ENCODE measurements around the gene MPV17L2. TPM values are rescaled to one million over a fixed set of nuclear protein-coding genes. Genes with fewer than 3 reads are reported as not detected.

Gene MPV17L2
- total and polyA plus RNA-seq, 5 experiments from 2014 or later, result 5.1 to 12.2 (median 7.0) TPM

DNA sequence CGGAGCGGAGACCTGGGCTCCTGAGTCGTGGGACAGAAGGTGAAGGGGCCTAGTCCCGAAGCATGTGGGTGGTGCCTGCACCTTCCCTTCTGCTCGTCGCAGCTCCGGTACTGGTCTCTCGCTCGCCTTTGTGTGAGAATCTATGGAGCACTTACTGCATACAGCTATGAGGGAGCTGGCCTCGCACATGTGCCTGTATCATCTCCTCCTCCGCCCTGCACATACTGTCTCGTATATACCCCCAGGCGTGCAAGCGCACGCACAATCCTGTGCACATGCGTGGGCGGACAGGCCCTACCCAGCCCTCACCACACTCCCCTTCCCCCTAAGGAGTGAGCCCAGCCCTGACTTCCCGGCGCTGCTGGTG is 31.4 kb upstream of the MPV17L2 start:
- no peak for DNase-seq
- Mint-ChIP-seq H3K9me3 (no peaks in the 10 kb centered on the region), H3K27me3 (no peaks in the 10 kb centered on the region), H3K4me3 (peak overlapping the region in 5 of 10 donors; percentile 14 to 70 (median 36)), H3K36me3 (peaks cover 0 to 27% (median 3%) of the 10 kb centered on the region in 3 donors), H3K4me1 (peaks cover 2 to 13% (median 8%) of the 10 kb centered on the region in 4 donors), H3K27ac (peak overlapping the region in 4 of 10 donors; percentile 29 to 81 (median 58))
- POLR2A ChIA-PET, result interaction anchor here (1.2 to 3.2 kb wide), 4 partner anchors 9 to 119 kb away, joined by 3 to 13 read pairs (median 4); partner anchors contain the start of gene PIK3R2
- peak in 1 of 2 donors; percentile 31 for ATAC-seq

DNA sequence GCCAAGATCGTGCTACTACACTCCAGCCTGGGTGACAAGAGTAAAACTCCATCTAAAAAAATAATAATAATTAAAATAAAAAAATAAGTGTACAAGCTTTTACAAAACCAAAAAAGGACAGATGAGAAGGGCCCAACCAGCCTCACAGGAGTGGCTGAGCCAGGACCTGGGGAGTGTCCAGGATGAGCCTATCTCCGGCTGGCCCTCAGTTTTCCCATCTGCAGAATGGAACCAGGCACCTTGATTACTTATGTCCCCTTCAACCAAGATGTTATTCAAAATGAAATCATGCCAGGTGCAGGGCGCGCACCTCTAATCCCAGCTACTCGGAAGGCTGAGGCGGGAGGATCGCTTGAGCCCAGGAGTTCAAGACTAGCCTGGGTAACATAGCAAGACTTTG is 28.9 kb upstream of the MPV17L2 start:
- DNase-seq (no peak), ATAC-seq (no peak)
- H3K9me3 Mint-ChIP-seq, result no peaks in the 10 kb centered on the region
- peaks cover 4 to 14% (median 11%) of the 10 kb centered on the region in 4 donors for H3K4me1 Mint-ChIP-seq
- no peak overlapping the region for H3K4me3 Mint-ChIP-seq
- peaks cover 0 to 42% (median 9%) of the 10 kb centered on the region in 3 donors for H3K36me3 Mint-ChIP-seq
- H3K27me3 Mint-ChIP-seq, result no peaks in the 10 kb centered on the region
- POLR2A ChIA-PET, result interaction anchor here (0.7 to 0.9 kb wide), 2 partner anchors 29 to 68 kb away, joined by 3 read pairs; partner anchors contain the start of gene MPV17L2
- peak overlapping the region in 1 of 10 donors; percentile 38 for H3K27ac Mint-ChIP-seq

DNA sequence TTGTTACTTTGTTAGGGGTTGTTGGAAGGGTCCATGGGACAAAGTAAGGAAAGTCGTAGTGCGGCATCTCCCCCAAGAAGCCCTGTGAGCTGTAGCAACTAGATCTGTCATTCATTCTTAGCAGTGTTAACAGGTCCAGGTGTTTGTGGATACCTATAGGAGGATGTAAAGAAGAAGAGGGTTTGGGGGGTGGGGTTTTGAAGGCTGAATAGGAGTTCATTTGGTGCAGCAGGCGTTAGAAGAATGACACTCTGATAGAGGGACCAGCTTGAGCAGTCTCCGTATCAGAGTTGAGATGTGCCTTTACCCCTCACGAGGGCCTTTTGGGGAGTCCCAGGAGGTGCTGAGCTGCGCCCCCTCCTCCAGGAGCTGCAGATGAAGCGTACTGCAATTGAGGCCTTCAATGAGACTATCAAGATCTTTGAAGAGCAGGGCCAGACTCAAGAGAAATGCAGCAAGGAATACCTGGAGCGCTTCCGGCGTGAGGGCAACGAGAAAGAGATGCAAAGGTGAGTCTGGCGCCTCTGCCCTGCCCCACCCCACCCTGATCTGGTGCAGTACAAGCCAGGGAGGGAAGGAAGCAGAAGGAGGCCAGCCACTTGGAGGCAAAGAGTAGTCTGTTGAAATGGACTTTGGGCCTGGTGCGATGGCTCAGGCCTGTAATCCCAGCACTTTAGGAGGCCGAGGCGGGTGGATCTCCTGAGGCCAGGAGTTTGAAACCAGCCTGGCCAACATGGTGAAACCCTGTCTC is 27.0 kb upstream of the MPV17L2 start:
- peaks cover 0 to 53% (median 9%) of the 10 kb centered on the region in 3 donors for H3K36me3 Mint-ChIP-seq
- H3K4me1 Mint-ChIP-seq, result peaks cover 0 to 20% (median 4%) of the 10 kb centered on the region in 4 donors
- POLR2A ChIA-PET, result interaction anchor here (0.6 to 1.5 kb wide), 2 partner anchors 8 to 66 kb away, joined by 3 read pairs; no protein-coding TSS in a partner anchor
- H3K27ac Mint-ChIP-seq, result peak overlapping the region in 2 of 10 donors; percentile 22 to 34
- ATAC-seq, result no peak
- no peaks in the 10 kb centered on the region for H3K9me3 Mint-ChIP-seq
- H3K27me3 Mint-ChIP-seq, result no peaks in the 10 kb centered on the region
- DNase-seq, result no peak
- no peak overlapping the region for H3K4me3 Mint-ChIP-seq

DNA sequence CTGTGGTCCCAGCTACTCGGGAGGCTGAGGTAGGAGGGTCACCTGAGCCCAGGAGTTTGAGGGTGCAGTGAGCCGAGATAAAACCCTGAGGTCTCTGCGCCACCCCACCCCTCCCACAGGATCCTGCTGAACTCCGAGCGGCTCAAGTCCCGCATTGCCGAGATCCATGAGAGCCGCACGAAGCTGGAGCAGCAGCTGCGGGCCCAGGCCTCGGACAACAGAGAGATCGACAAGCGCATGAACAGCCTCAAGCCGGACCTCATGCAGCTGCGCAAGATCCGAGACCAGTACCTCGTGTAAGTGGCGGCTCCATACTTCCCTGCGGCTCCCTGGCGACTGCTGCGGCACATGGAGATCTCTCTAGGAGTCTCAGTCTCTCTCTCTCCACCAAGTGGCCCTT is 26.0 kb upstream of the MPV17L2 start:
- ATAC-seq (no peak), DNase-seq (no peak)
- Mint-ChIP-seq H3K9me3 (no peaks in the 10 kb centered on the region), H3K4me1 (peaks cover 0 to 25% (median 3%) of the 10 kb centered on the region in 4 donors), H3K27ac (no peak overlapping the region), H3K4me3 (no peak overlapping the region), H3K36me3 (peaks cover 0 to 53% (median 9%) of the 10 kb centered on the region in 3 donors), H3K27me3 (no peaks in the 10 kb centered on the region)
- POLR2A ChIA-PET, result interaction anchor here (1.0 kb wide), 1 partner anchor 150 kb away, joined by 3 read pairs; no protein-coding TSS in a partner anchor

DNA sequence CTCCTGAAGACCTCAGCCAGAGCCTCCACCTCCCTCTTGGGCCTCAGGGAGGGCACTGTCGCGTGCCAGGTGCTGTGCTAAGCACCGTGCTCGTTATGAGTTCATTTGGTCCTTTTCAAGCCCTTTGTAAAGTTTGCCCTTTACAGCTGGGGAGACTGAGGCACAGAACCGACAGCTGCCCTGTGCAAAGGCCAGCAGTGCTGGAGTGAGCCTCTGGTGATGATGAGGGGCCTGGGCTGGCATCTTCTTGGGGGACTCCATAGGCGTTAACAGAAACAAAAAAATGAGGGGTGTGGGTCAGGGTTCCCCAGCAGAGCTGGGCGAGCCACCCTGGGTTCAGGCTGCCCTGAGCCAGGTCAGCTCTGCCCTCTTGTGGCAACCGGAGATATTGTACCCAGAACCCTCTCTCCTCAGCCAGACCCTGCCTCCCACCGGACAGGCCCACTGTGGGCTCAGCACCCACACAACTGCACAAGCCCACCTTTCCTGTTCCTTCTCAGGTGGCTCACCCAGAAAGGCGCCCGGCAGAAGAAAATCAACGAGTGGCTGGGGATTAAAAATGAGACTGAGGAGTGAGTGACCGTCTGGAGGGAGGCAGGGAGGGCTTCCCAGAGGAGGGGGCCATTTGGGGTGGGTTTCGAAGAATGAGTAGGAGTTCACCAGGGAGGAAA is 24.9 kb upstream of the MPV17L2 start:
- POLR2A ChIA-PET, result interaction anchor here (0.5 to 1.2 kb wide), 5 partner anchors 24 to 309 kb away, joined by 3 to 6 read pairs (median 3); no protein-coding TSS in a partner anchor
- Mint-ChIP-seq H3K36me3 (peaks cover 0 to 52% (median 9%) of the 10 kb centered on the region in 3 donors), H3K9me3 (no peaks in the 10 kb centered on the region), H3K4me1 (peaks cover 3 to 32% (median 5%) of the 10 kb centered on the region in 4 donors), H3K4me3 (no peak overlapping the region), H3K27me3 (no peaks in the 10 kb centered on the region), H3K27ac (peak overlapping the region in 5 of 10 donors; percentile 9 to 52 (median 34))
- ATAC-seq, result peak; percentile 94 to 95
- peak; percentile 40 to 75 (median 59) for DNase-seq

DNA sequence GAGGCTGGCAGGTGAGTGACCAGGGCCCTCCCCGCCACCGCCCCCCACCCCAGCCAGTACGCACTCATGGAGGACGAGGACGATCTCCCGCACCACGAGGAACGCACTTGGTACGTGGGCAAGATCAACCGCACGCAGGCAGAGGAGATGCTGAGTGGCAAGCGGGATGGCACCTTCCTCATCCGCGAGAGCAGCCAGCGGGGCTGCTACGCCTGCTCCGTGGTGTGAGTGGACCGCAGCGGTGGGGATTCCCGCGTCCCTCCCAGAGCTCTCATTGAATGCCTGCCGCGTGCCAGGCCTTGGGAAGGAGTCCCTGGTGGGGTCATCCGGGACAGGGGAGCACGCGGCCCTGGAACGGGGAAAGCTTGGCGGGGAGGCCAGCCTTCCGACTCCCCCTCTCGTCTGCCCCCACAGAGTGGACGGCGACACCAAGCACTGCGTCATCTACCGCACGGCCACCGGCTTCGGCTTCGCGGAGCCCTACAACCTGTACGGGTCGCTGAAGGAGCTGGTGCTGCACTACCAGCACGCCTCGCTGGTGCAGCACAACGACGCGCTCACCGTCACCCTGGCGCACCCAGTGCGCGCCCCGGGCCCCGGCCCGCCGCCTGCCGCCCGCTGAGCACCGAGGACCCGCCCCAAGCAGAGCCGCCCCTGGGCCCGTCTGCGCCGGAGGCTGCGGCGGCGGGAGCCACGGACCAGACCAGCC is 24.2 kb upstream of the MPV17L2 start:
- DNase-seq, result no peak

DNA sequence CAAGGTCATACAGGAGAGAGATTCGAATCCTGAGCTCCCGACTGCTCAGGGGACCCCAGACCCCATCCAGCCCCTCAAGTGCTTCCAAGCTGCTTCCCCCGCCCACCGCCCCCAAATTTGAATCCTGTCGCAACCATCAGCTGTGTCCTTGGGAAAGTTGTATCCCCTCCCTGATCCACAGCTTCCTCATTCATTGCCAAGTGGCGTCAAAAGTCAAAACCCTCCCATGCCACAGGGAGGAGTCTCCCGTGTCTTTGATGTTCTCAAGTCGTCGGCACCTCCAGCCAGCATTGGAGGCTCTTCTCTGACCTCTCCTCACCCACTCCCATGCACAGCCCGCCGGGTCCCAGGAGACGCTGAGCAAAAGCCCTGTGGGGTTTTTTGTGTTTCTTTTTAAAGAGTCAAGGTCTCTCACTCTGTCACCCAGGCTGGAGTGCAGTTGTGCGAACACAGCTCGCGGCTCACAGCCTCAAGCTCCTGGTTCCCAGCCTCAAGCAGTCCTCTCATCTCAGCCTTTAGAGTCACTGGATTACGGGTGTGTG is 22.2 kb upstream of the MPV17L2 start:
- H3K27ac Mint-ChIP-seq, result peak overlapping the region in 6 of 10 donors; percentile 35 to 82 (median 52)
- H3K9me3 Mint-ChIP-seq, result no peaks in the 10 kb centered on the region
- peaks cover 5 to 50% (median 17%) of the 10 kb centered on the region in 4 donors for H3K4me1 Mint-ChIP-seq
- H3K4me3 Mint-ChIP-seq, result peak overlapping the region in 2 of 10 donors; percentile 20 to 73
- no peaks in the 10 kb centered on the region for H3K27me3 Mint-ChIP-seq
- POLR2A ChIA-PET, result interaction anchor here (0.7 to 1.1 kb wide), 4 partner anchors 21 to 155 kb away, joined by 3 to 8 read pairs (median 4); no protein-coding TSS in a partner anchor
- DNase-seq, result no peak
- no peak for ATAC-seq
- peaks cover 0 to 36% (median 6%) of the 10 kb centered on the region in 3 donors for H3K36me3 Mint-ChIP-seq

More for the DNA sequence above, 24.2 kb upstream of the MPV17L2 start:
- peaks cover 0 to 46% (median 9%) of the 10 kb centered on the region in 3 donors for H3K36me3 Mint-ChIP-seq
- peaks cover 5 to 36% (median 8%) of the 10 kb centered on the region in 4 donors for H3K4me1 Mint-ChIP-seq
- POLR2A ChIA-PET, result interaction anchor here (0.9 to 1.2 kb wide), 3 partner anchors 23 to 109 kb away, joined by 3 to 6 read pairs (median 4); no protein-coding TSS in a partner anchor
- no peak for ATAC-seq
- no peak overlapping the region for H3K4me3 Mint-ChIP-seq
- H3K9me3 Mint-ChIP-seq, result no peaks in the 10 kb centered on the region
- peak overlapping the region in 1 of 10 donors; percentile 34 for H3K27ac Mint-ChIP-seq
- no peaks in the 10 kb centered on the region for H3K27me3 Mint-ChIP-seq

DNA sequence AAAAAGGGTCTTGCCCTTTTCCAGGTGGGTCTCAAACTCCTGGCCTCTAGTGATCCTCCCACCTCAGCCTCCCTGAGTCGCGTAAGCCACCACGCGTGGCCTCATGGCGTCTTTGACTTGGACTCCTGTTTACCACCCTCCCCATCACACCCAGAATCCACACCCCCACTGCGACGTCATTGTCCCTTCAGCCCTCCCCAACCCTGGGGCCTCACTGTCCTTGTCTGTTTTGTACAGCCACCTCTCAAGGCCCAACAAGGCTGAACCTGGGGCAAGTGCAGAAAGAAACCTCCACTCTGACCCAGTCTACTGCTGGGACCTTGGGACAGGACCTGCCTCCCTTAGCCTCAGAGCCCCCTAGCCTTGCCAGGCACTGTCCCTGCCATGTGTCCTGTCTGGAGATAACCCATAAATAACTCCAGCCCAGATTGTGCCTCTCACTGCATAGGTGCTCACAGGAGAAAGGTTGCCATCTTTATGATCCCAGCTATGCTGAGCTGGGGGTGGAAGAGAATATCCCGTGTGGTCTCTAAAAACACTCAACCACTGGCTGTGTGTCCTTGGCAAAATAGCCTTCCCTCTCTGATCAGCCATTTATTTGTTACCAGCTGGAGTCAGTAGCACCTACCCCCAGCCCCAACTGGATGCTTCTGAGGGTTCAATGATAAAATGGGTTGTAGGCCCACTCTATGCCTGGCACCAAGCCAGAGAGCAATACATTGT is 21.3 kb upstream of the MPV17L2 start:
- Mint-ChIP-seq H3K9me3 (no peaks in the 10 kb centered on the region), H3K4me3 (peak overlapping the region in 1 of 10 donors; percentile 50), H3K27ac (peak overlapping the region in 5 of 10 donors; percentile 43 to 82 (median 52)), H3K27me3 (no peaks in the 10 kb centered on the region), H3K36me3 (peaks cover 0 to 27% (median 6%) of the 10 kb centered on the region in 3 donors), H3K4me1 (peaks cover 5 to 56% (median 17%) of the 10 kb centered on the region in 4 donors)
- peak in 1 of 10 donors; percentile 60 for DNase-seq
- no peak for ATAC-seq
- POLR2A ChIA-PET, result interaction anchor here (0.5 to 1.1 kb wide), 4 partner anchors 14 to 154 kb away, joined by 3 to 8 read pairs (median 5); no protein-coding TSS in a partner anchor

DNA sequence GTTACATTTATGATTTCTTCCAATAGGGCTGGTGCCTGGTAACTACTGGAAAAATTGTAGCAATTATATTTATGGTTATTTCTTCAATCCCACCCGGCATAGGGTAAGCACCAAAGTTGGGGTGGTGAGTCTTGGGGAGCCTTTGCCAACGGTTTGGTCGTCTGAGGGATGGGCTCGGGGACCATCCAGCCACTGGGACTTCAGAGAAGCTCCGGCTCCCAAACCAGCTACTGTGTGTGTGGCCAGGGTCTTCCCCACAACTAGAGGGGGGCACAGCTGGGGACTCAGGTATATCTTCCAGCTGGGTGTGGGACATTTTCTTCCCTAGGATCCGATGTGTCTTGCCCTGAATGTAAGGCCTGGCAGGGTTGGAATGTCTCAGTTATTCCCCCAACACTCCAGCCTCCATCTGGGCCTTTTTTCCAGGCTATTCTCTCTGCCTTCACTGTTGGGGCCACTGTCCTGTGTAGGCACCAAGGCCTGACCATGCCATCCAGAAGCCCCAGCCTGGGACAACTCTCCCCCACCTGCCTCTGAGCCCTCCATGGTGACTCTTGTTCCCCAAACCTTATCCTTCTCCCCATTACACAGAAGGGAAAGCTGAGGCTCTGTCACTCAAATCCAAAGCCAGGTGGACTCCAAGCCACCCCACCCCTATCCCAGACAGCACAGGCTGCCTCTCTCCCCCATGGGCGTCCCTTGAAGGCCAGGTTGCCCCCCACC is 20.5 kb upstream of the MPV17L2 start:
- Mint-ChIP-seq H3K27ac (peak overlapping the region in 6 of 10 donors; percentile 14 to 76 (median 64)), H3K4me3 (peak overlapping the region in 9 of 10 donors; percentile 12 to 91 (median 51)), H3K4me1 (peaks cover 5 to 60% (median 17%) of the 10 kb centered on the region in 4 donors), H3K27me3 (no peaks in the 10 kb centered on the region), H3K36me3 (peaks cover 0 to 20% (median 3%) of the 10 kb centered on the region in 3 donors), H3K9me3 (no peaks in the 10 kb centered on the region)
- POLR2A ChIA-PET, result interaction anchor here (0.5 kb wide), 1 partner anchor 15 kb away, joined by 5 read pairs; no protein-coding TSS in a partner anchor
- DNase-seq (no peak), ATAC-seq (no peak)

DNA sequence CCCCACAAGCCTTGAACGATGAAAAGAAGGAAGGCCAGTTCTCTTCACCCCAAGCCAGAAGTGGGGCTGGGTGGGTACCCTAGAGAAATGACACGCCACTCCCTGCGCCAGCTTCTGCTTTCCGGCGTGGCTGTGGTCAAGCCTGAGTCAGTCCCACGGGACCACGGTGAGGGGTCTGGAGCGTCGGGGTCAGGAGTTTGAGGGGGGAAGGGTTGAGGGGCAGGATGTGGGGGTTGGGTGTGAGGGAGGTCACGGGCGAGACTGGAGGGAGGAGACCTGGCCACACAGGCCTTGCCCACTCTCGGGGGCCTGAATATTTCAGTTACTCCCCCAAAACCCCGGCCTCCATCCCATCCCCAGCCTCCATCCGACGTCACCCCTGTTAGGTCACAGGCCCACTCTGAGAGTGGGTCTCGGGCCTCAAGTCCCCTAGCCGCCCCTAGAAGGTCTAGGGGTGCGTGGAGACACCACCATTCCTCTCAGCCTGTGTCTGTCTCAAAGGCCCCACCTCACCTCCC is 19.9 kb upstream of the MPV17L2 start:
- H3K9me3 Mint-ChIP-seq, result no peaks in the 10 kb centered on the region
- POLR2A ChIA-PET, result no interaction called here
- peak overlapping the region in 9 of 10 donors; percentile 47 to 91 (median 76) for H3K27ac Mint-ChIP-seq
- DNase-seq (peak in 2 of 10 donors; percentile 41 to 67), ATAC-seq (no peak)
- peaks cover 0 to 14% (median 2%) of the 10 kb centered on the region in 3 donors for H3K36me3 Mint-ChIP-seq
- peaks cover 4 to 58% (median 16%) of the 10 kb centered on the region in 4 donors for H3K4me1 Mint-ChIP-seq
- H3K4me3 Mint-ChIP-seq, result peak overlapping the region; percentile 70 to 93 (median 89)
- no peaks in the 10 kb centered on the region for H3K27me3 Mint-ChIP-seq
